Breast epithelium (tissue), 4 donors: ENCODE measurements around the gene NDEL1. TPM values are rescaled to one million over a fixed set of nuclear protein-coding genes. Genes with fewer than 3 reads are reported as not detected.

ENCODE experiments used
- DNase-seq, 2 donors: peaks; one replicate each; pipeline ENCODE4 v3.0.0-alpha.2; 2019; ENCODE audit warnings: low spot score in 2 of 2
- H3K27ac ChIP-seq, 2 donors: fragments of 200-600 bp; sonication (generic) in 1 of 2; one replicate each; pipeline ENCODE4 v1.5.1; 2016 to 2019; ENCODE audit warnings: mild to moderate bottlenecking in 1 of 2
- H3K27me3 ChIP-seq, 2 donors: fragments of 200-600 bp; sonication (generic) in 1 of 2; one replicate each; pipeline versions ENCODE4 v1.5.1 to v1.6.0; 2017 to 2019; ENCODE audit warnings: control low read depth in 1 of 2, mild to moderate bottlenecking in 1 of 2
- H3K36me3 ChIP-seq: fragments of 200-600 bp; one replicate; pipeline ENCODE4 v1.5.1; 2019
- H3K4me1 ChIP-seq, 2 donors: fragments of 200-600 bp; sonication (generic); one replicate each; pipeline ENCODE4 v1.5.1; 2016 to 2019; ENCODE audit warnings: control low read depth in 1 of 2
- H3K4me3 ChIP-seq, 3 donors: fragments of 200-600 bp; sonication (generic); 1 replicate in 2 of 3; 2 replicates in 1 of 3; pipeline ENCODE4 v1.5.1; 2016 to 2019; ENCODE audit warnings: mild to moderate bottlenecking in 3 of 3, moderate library complexity in 2 of 3
- H3K9me3 ChIP-seq, 2 donors: fragments of 200-600 bp; sonication (generic) in 1 of 2; one replicate each; pipeline ENCODE4 v1.5.1; 2016 to 2019; ENCODE audit warnings: control low read depth in 1 of 2
- CTCF ChIP-seq, 3 donors: fragments of 450-650 bp; IDR thresholded peaks; one replicate each; pipeline ENCODE4 v1.5.1; 2016 to 2017; ENCODE audit warnings: antibody characterized with exemption in 3 of 3, mild to moderate bottlenecking in 3 of 3, moderate library complexity in 3 of 3
- POLR2A ChIP-seq: fragments of 450-650 bp; IDR thresholded peaks from one replicate; pipeline ENCODE4 v1.6.1; 2016; ENCODE audit warnings: antibody characterized with exemption, mild to moderate bottlenecking, moderate library complexity
- POLR2AphosphoS5 ChIP-seq, 3 donors: sonication (generic); formaldehyde crosslinking; IDR thresholded peaks; one replicate each; pipeline ENCODE4 v1.6.1; 2017; ENCODE audit warnings: antibody characterized with exemption in 3 of 3
- intact Hi-C: fragments of 100-400 bp; cut with DNase I; formaldehyde crosslinking; loops from one replicate; pipeline ENCODE4 v1.15.1; 2023; ENCODE audit warnings: low total_unique reads
- total RNA-seq, 3 donors: library from RNA; depleted of rRNA; stranded (reverse); fragments of >200 nt; gene quantifications; one replicate each; pipeline ENCODE4 v1.1.0, GENCODE V29; 2016

NDEL1 gene
- total RNA-seq, 3 donors from 2014 or later: 51.1 to 80.6 (median 61.4) TPM

- H3K27ac ChIP-seq: no peak overlapping the region
- H3K9me3 ChIP-seq: no peaks in the 10 kb centered on the region
- DNase-seq: no peak
- no peaks in the 10 kb centered on the region for H3K36me3 ChIP-seq
- H3K27me3 ChIP-seq: no peaks in the 10 kb centered on the region
- H3K4me1 ChIP-seq: peaks cover 10 to 11% of the 10 kb centered on the region in 2 donors
- intact Hi-C loops: no loop called here
- H3K4me3 ChIP-seq: no peak overlapping the region
- TF ChIP-seq POLR2AphosphoS5 (IDR thresholded peaks at IDR 0.05): no peak
- TF ChIP-seq POLR2A: no peak
- no peak for TF ChIP-seq CTCF (IDR thresholded peaks at IDR 0.05)
Observed at GRCh38 chr17:8466456-8466855, 30.8 kb downstream of the NDEL1 start.

- Histone ChIP-seq H3K4me3 (no peak overlapping the region), H3K9me3 (no peaks in the 10 kb centered on the region), H3K4me1 (peaks cover 10 to 11% of the 10 kb centered on the region in 2 donors), H3K27me3 (no peaks in the 10 kb centered on the region), H3K36me3 (no peaks in the 10 kb centered on the region), H3K27ac (no peak overlapping the region)
- no peak for DNase-seq
- intact Hi-C loops: no loop called here
- TF ChIP-seq POLR2A: no peak
- TF ChIP-seq POLR2AphosphoS5 (IDR thresholded peaks at IDR 0.05): no peak
- no peak for TF ChIP-seq CTCF (IDR thresholded peaks at IDR 0.05)
Observed at GRCh38 chr17:8466873-8467272, 31.2 kb downstream of the NDEL1 start.

GRCh38 chr17:8467527-8467926, 31.8 kb downstream of the NDEL1 start:
- Histone ChIP-seq H3K9me3 (no peaks in the 10 kb centered on the region), H3K27me3 (no peaks in the 10 kb centered on the region), H3K4me1 (peaks cover 10 to 11% of the 10 kb centered on the region in 2 donors), H3K4me3 (no peak overlapping the region), H3K36me3 (no peaks in the 10 kb centered on the region), H3K27ac (no peak overlapping the region)
- DNase-seq: no peak
- TF ChIP-seq CTCF (IDR thresholded peaks at IDR 0.05) (no peak), POLR2A (no peak), POLR2AphosphoS5 (IDR thresholded peaks at IDR 0.05) (no peak)
- intact Hi-C loops: no loop called here

GRCh38 chr17:8468127-8468526, 32.4 kb downstream of the NDEL1 start:
- DNase-seq: no peak
- TF ChIP-seq CTCF (IDR thresholded peaks at IDR 0.05) (no peak), POLR2AphosphoS5 (IDR thresholded peaks at IDR 0.05) (no peak), POLR2A (no peak)
- Histone ChIP-seq H3K27ac (no peak overlapping the region), H3K4me1 (peaks cover 10 to 11% of the 10 kb centered on the region in 2 donors), H3K36me3 (no peaks in the 10 kb centered on the region), H3K9me3 (no peaks in the 10 kb centered on the region), H3K27me3 (no peaks in the 10 kb centered on the region), H3K4me3 (no peak overlapping the region)
- intact Hi-C loops: no loop called here

- TF ChIP-seq POLR2A (no peak), CTCF (IDR thresholded peaks at IDR 0.05) (no peak), POLR2AphosphoS5 (IDR thresholded peaks at IDR 0.05) (no peak)
- no peaks in the 10 kb centered on the region for H3K27me3 ChIP-seq
- H3K9me3 ChIP-seq: no peaks in the 10 kb centered on the region
- H3K27ac ChIP-seq: no peak overlapping the region
- H3K4me3 ChIP-seq: no peak overlapping the region
- peaks cover 10 to 11% of the 10 kb centered on the region in 2 donors for H3K4me1 ChIP-seq
- intact Hi-C loops: no loop called here
- no peak for DNase-seq
- H3K36me3 ChIP-seq: no peaks in the 10 kb centered on the region
Observed at GRCh38 chr17:8468980-8469379, 33.3 kb downstream of the NDEL1 start.
